ENCODE data around the gene PALM. TPM values are rescaled to one million over a fixed set of nuclear protein-coding genes. Genes with fewer than 3 reads are reported as not detected.

PALM gene
- polyA plus RNA-seq, 3 donors from 2014 or later = not detected

DNA sequence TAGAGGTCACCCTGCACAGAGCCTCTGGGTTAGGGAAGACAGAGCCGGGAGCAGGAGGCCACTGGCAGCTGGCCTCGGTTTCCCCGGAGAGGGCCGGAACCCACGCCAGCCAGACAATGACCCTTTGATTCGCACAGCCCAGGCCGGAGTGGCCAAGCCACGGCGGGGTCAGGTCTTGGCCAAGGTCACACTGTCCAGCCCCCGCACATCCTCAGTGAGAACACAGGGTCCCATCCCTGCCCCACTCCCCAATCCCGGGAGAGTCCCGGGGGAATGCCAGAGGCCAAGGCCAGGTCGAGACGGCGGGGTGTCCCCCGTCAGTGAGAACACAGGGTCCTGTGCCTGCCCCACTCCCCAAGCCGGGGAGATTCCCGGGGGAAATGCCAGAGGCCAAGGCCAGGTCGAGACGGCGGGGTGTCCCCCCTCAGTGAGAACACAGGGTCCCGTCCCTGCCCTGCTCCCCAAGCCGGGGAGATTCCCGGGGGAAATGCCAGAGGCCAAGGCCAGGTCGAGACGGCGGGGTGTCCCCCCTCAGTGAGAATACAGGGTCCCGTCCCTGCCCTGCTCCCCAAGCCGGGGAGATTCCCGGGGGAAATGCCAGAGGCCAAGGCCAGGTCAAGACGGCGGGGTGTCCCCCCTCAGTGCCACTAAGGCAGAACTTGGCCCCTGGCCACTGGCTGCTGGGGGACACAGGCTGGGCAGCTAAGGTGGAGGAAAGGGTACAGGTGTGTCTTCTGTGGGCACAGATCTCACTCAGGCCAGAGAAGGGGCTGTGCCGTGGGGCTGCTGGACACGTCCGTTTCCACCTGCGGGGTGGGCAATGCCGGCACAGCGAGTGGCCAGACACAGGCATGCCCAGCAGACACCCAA is 34.2 kb upstream of the PALM start:
- no peak for DNase-seq
- Mint-ChIP-seq H3K36me3 (no peaks in the 10 kb centered on the region), H3K4me1 (peaks cover 0 to 3% of the 10 kb centered on the region in 2 donors), H3K9me3 (no peaks in the 10 kb centered on the region), H3K27me3 (ENCODE audit: low read depth in 3 of 3) (peaks cover 3 to 12% (median 11%) of the 10 kb centered on the region in 3 donors), H3K4me3 (no peak overlapping the region), H3K27ac (no peak overlapping the region)

DNA sequence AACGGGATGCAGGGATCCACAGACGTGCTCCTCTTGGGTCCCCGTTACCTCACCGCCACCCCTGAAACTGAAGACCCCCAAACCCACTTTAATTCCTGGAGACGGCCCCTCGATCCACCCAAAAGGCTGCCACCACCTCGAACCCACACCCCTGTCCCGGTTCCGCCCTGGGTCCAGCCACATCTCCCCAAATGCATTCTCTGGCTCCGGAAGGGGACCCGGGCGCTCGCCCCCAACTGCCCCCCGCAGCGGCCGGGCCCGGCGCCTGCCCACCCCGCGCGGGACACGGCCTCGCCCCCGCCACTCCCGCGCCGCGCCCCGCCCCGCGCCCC is 32.8 kb upstream of the PALM start:
- H3K27ac Mint-ChIP-seq = no peak overlapping the region
- H3K36me3 Mint-ChIP-seq = no peaks in the 10 kb centered on the region
- peaks cover 0 to 3% of the 10 kb centered on the region in 2 donors for H3K4me1 Mint-ChIP-seq
- no peak for DNase-seq
- H3K9me3 Mint-ChIP-seq = no peaks in the 10 kb centered on the region
- peaks cover 11 to 15% (median 15%) of the 10 kb centered on the region in 3 donors for H3K27me3 Mint-ChIP-seq (ENCODE audit: low read depth in 3 of 3)
- H3K4me3 Mint-ChIP-seq = no peak overlapping the region

DNA sequence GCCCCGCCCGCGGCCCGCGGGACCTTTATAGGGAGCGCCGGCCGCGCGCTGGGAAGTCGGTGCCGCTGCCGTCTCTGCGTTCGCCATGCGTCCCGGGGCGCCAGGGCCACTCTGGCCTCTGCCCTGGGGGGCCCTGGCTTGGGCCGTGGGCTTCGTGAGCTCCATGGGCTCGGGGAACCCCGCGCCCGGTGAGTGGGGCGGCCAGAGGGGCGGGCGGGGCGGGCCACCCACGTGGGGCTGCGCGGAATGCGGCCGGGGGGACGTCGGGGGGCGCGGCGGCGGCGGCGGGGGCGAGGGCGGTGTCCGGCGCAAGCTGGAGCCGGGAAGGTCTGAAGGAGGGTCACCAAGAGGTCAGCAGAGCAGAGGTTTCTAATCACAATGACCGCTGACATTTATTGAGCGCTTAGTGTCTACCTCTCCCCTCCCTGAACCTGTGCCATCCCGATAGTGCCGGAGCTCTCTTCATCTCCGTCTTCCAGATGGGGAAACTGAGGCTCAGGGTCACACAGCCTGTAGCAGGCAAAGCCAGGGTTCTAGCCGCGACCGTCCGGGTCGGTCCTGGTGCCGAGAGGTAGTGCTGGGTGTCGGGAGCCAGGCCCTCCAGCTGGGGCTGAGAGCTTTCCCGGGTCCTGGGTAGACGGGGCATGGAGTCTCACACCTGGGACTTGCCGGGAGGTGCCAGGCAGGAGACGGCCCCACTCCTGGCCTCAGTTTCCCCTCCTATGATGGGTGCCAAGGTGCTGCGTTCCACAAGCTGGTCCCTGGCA is 32.2 kb upstream of the PALM start, which contains the start of gene FSTL3:
FSTL3 (plus strand) TSS at position 54 of the 767 bp plus-strand sequence; CDS start at position 86, 32 bp downstream.
- H3K4me3 Mint-ChIP-seq = peak within 1 kb of the TSS in 2 of 5 donors; percentile 14 to 33
- no peak for DNase-seq

DNA sequence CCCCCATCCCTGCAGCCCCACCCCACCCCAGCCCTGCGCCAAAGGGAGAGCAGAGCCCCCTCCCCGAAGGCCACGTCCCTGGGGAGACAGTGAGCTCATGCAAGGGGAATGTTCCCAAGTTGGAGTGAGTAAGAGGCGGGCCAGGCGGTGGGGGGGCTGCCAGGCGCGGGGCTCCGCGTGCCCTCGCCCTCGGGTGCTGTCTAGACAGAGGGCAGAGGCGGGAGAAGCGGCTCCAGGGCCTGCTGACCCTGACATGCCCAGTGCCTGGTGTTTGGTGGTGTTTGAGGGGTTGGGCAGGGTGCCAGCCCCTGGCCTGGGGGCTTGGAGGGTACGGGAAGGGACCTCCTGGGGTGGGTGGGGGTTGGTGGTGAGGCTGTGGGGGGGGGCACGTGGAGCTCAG is 31.5 kb upstream of the PALM start:
- Mint-ChIP-seq H3K27ac (no peak overlapping the region), H3K27me3 (ENCODE audit: low read depth in 3 of 3) (peaks cover 12 to 15% (median 15%) of the 10 kb centered on the region in 3 donors), H3K9me3 (no peaks in the 10 kb centered on the region), H3K4me1 (peaks cover 0 to 7% of the 10 kb centered on the region in 2 donors), H3K4me3 (no peak overlapping the region), H3K36me3 (no peaks in the 10 kb centered on the region)
- no peak for DNase-seq

More for the DNA sequence above, 32.2 kb upstream of the PALM start, which contains the start of gene FSTL3:
- Mint-ChIP-seq H3K27me3 (ENCODE audit: low read depth in 3 of 3) (peaks cover 12 to 15% (median 15%) of the 10 kb centered on the region in 3 donors), H3K9me3 (no peaks in the 10 kb centered on the region), H3K36me3 (no peaks in the 10 kb centered on the region), H3K27ac (no peak within 1 kb of the TSS), H3K4me1 (peaks cover 0 to 4% of the 10 kb centered on the region in 2 donors)

DNA sequence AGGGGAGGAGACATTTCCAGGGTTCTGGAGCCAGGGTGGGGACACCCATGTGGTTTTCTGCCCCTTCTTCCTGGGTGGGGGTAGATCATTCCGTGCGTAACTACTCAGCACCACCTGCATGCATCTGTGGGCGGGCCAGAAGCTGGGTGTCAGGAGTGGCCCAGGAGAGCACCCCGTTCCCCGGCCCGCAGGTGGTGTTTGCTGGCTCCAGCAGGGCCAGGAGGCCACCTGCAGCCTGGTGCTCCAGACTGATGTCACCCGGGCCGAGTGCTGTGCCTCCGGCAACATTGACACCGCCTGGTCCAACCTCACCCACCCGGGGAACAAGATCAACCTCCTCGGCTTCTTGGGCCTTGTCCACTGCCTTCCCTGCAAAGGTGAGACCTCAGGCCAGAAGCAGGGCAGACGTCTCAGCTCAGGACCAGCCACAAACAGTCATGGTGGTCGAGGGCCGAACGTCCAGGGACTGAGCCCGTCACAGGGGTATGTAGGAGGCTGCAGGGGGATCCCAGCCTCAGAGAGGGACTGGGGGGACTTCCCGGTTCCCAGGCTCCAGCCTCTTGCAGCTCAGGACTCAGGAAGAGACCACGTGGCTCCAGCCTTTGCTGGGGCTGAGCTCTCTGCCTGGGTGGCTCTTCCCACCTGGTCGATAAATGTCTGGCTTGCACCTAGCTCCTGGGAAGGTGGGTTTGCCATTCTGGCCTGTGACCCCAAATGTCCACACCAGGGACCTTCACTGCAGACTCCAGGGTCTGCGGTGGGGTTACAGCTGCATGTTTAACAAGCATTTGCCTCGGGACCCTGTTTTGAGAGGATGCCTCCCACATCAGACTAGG is 30.9 kb upstream of the PALM start:
- H3K4me1 Mint-ChIP-seq = peaks cover 0 to 7% of the 10 kb centered on the region in 2 donors
- DNase-seq = no peak
- no peak overlapping the region for H3K4me3 Mint-ChIP-seq
- peaks cover 12 to 15% (median 15%) of the 10 kb centered on the region in 3 donors for H3K27me3 Mint-ChIP-seq (ENCODE audit: low read depth in 3 of 3)
- no peak overlapping the region for H3K27ac Mint-ChIP-seq
- H3K9me3 Mint-ChIP-seq = no peaks in the 10 kb centered on the region
- H3K36me3 Mint-ChIP-seq = no peaks in the 10 kb centered on the region

DNA sequence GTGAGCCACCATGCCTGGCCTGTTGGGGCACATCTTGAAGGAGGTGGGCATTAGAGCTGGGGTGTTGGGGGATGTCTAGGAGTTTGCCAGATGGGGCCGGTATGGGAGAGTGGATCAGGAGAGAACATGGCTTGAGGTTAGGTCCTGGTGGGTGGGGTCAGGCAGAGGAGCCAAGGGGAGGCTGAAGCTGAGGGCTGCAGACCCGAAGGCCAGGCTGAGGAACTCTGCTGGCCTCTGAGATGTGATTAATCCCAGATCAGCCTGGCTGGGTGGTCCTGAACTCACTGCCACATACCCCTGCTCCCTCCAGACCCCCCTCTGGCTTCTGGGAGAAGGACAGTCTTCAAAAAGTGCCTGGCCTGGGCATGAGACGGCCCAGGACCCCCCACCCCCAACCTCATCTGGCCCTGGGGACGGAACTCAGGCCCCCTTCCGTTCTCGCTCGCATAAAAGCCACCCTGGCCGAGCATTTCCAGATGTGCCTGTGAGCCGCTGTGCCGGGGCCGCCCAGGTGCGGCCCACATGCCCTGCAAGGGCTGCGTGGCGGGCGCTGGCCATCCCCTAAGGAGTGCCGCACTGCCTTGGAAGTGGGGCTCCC is 29.8 kb upstream of the PALM start:
- peak overlapping the region in 4 of 6 donors; percentile 16 to 83 (median 44) for H3K27ac Mint-ChIP-seq
- no peaks in the 10 kb centered on the region for H3K36me3 Mint-ChIP-seq
- H3K4me3 Mint-ChIP-seq = peak overlapping the region in 4 of 5 donors; percentile 54 to 68 (median 60)
- peaks cover 0 to 7% of the 10 kb centered on the region in 2 donors for H3K4me1 Mint-ChIP-seq
- H3K27me3 Mint-ChIP-seq (ENCODE audit: low read depth in 3 of 3) = peaks cover 11 to 13% (median 12%) of the 10 kb centered on the region in 3 donors
- no peaks in the 10 kb centered on the region for H3K9me3 Mint-ChIP-seq
- DNase-seq = no peak

DNA sequence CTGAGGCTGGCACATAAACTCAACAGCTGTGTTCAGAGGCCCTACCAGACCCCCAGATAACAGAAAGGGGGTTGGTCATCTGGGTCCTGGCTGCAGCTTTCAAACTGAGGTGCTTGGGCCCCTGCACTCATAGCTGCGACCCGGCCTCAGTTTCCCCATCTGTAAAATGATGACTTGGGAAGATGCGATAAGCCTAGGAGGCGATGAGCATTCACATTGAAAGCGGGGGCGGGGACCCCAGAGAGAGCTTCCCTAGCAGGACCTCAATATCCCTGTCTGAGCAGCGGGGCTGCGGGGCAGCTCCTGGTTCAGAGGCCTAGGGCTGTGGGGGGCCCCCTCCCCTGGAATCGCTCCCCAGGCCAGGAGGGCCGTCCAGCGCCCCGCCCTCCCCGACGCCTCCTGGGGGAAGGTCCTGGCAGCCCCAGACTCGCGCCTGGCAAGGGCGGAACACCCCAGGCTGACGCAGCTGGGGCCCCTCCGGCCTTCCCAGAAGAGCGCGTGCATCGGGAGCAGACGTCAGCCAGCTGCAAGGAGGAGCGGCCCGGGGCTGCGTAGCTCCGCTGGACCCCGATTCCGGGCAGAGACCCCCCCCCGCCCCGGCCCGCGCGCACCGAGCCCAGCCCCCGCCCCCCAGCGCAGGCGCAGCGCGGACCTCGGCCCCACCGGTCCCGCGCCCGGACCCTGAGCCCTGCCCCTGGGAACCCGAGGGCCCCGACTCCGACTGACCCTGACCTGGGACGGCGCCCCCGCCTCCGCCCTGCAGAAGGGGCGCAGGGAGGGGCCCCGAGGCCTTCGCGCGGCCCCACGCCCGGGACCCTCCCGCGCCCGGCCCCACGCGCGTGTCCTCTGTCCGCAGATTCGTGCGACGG is 29.1 kb upstream of the PALM start:
- Mint-ChIP-seq H3K4me1 (peaks cover 0 to 7% of the 10 kb centered on the region in 2 donors), H3K4me3 (peak overlapping the region; percentile 48 to 99 (median 65)), H3K27ac (peak overlapping the region in 1 of 6 donors; percentile 69), H3K36me3 (no peaks in the 10 kb centered on the region), H3K27me3 (ENCODE audit: low read depth in 3 of 3) (peaks cover 8 to 13% (median 12%) of the 10 kb centered on the region in 3 donors), H3K9me3 (no peaks in the 10 kb centered on the region)
- peak in 1 of 3 donors; percentile 28 for DNase-seq

DNA sequence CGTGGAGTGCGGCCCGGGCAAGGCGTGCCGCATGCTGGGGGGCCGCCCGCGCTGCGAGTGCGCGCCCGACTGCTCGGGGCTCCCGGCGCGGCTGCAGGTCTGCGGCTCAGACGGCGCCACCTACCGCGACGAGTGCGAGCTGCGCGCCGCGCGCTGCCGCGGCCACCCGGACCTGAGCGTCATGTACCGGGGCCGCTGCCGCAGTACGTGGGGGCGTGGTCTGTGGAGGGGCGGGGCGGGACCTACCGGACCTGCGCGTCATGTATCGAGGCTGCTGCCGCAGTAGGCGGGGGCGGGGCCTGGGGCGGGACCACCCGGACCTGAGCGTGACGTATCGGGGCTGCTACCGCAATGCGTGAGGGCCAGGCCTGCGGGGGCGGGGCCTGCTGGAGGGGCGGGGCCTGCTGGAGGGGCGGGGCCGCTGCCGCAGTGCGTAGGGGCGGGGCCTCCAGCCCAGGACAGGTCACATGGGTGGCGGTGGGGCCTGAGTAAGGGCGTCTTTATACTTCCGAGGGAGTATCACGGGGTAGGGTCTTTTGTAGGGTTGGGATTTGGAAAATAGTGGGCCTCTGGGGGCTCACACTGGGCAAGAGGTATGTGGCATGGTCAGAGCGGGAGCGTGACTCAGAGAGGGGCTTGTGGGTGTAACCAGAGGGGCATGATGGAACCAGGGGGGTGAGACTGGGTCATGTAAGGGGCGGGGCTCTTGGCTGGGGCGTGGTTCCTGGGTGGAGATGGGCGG is 28.3 kb upstream of the PALM start:
- Mint-ChIP-seq H3K36me3 (no peaks in the 10 kb centered on the region), H3K4me3 (peak overlapping the region; percentile 88 to 99 (median 97)), H3K27ac (peak overlapping the region; percentile 93 to 100 (median 98)), H3K4me1 (peaks cover 0 to 5% of the 10 kb centered on the region in 2 donors), H3K9me3 (no peaks in the 10 kb centered on the region), H3K27me3 (ENCODE audit: low read depth in 3 of 3) (peaks cover 4 to 10% (median 8%) of the 10 kb centered on the region in 3 donors)
- peak; percentile 96 to 97 (median 96) for DNase-seq

DNA sequence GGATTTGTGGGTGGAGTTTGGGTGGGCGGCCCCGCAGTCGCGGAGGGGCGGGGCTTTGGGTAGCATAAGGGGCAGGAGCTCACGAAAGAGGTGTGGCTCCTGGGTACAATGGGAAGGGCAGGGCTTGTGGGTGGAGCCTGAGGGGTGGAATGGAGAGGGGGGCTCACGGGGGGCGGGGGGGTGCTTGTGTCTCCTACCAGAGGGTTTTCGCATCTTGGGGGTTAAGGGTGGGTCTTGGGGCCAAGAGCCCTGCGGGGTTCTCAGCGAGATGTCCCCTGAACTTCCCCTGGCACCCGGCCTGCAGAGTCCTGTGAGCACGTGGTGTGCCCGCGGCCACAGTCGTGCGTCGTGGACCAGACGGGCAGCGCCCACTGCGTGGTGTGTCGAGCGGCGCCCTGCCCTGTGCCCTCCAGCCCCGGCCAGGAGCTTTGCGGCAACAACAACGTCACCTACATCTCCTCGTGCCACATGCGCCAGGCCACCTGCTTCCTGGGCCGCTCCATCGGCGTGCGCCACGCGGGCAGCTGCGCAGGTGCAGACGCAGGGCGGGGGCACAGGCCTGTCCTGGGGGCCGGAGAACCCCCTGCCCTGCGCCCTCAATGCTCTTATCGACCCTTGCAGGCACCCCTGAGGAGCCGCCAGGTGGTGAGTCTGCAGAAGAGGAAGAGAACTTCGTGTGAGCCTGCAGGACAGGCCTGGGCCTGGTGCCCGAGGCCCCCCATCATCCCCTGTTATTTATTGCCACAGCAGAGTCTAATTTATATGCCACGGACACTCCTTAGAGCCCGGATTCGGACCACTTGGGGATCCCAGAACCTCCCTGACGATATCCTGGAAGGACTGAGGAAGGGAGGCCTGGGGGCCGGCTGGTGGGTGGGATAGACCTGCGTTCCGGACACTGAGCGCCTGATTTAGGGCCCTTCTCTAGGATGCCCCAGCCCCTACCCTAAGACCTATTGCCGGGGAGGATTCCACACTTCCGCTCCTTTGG is 27.4 kb upstream of the PALM start:
- peak overlapping the region; percentile 88 to 99 (median 97) for H3K4me3 Mint-ChIP-seq
- H3K9me3 Mint-ChIP-seq = no peaks in the 10 kb centered on the region
- peaks cover 4 to 9% (median 7%) of the 10 kb centered on the region in 3 donors for H3K27me3 Mint-ChIP-seq (ENCODE audit: low read depth in 3 of 3)
- no peaks in the 10 kb centered on the region for H3K36me3 Mint-ChIP-seq
- H3K27ac Mint-ChIP-seq = peak overlapping the region; percentile 93 to 100 (median 98)
- DNase-seq = peak; percentile 68 to 70 (median 68)
- H3K4me1 Mint-ChIP-seq = peaks cover 0 to 5% of the 10 kb centered on the region in 2 donors

DNA sequence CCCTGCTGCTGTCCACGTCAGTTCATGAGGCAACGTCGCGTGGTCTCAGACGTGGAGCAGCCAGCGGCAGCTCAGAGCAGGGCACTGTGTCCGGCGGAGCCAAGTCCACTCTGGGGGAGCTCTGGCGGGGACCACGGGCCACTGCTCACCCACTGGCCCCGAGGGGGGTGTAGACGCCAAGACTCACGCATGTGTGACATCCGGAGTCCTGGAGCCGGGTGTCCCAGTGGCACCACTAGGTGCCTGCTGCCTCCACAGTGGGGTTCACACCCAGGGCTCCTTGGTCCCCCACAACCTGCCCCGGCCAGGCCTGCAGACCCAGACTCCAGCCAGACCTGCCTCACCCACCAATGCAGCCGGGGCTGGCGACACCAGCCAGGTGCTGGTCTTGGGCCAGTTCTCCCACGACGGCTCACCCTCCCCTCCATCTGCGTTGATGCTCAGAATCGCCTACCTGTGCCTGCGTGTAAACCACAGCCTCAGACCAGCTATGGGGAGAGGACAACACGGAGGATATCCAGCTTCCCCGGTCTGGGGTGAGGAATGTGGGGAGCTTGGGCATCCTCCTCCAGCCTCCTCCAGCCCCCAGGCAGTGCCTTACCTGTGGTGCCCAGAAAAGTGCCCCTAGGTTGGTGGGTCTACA is 25.9 kb upstream of the PALM start:
- no peak overlapping the region for H3K4me3 Mint-ChIP-seq
- H3K27ac Mint-ChIP-seq = no peak overlapping the region
- no peak for DNase-seq

More for the DNA sequence above, 25.9 kb upstream of the PALM start:
- Mint-ChIP-seq H3K36me3 (no peaks in the 10 kb centered on the region), H3K9me3 (no peaks in the 10 kb centered on the region), H3K4me1 (peaks cover 0 to 5% of the 10 kb centered on the region in 2 donors), H3K27me3 (ENCODE audit: low read depth in 3 of 3) (peaks cover 4 to 14% (median 7%) of the 10 kb centered on the region in 3 donors)
